Mesenteric fat pad (tissue), 1 donor: ENCODE results near the gene CDHR5. TPM values are rescaled to one million over a fixed set of nuclear protein-coding genes. Genes with fewer than 3 reads are reported as not detected.
"Not testable (repeated sequence)": the region's sequence is repeated elsewhere in the genome, so short reads cannot be mapped to it uniquely, and the experiment has no call there.

ENCODE experiments used
- DNase-seq: peaks from one replicate; pipeline ENCODE4 v3.0.0-alpha.2; 2020; ENCODE audit warnings: low spot score
- long read RNA-seq: library from polyadenylated mRNA; unstranded; transcript quantifications from one replicate; pipeline ENCODE4 v2.0.0, GENCODE V29; 2020
- total RNA-seq: library from RNA; stranded (reverse); fragmentation: NEBNext Ultra II Directional; extraction: Animal tissue kit (Norgen Biotek cat#: 25700); gene quantifications from one replicate; pipeline ENCODE4 v1.2.1, GENCODE V29; 2021
- donor health status: DM: yes; HTN: yes; CAD: no.

The CDHR5 gene, protein sequence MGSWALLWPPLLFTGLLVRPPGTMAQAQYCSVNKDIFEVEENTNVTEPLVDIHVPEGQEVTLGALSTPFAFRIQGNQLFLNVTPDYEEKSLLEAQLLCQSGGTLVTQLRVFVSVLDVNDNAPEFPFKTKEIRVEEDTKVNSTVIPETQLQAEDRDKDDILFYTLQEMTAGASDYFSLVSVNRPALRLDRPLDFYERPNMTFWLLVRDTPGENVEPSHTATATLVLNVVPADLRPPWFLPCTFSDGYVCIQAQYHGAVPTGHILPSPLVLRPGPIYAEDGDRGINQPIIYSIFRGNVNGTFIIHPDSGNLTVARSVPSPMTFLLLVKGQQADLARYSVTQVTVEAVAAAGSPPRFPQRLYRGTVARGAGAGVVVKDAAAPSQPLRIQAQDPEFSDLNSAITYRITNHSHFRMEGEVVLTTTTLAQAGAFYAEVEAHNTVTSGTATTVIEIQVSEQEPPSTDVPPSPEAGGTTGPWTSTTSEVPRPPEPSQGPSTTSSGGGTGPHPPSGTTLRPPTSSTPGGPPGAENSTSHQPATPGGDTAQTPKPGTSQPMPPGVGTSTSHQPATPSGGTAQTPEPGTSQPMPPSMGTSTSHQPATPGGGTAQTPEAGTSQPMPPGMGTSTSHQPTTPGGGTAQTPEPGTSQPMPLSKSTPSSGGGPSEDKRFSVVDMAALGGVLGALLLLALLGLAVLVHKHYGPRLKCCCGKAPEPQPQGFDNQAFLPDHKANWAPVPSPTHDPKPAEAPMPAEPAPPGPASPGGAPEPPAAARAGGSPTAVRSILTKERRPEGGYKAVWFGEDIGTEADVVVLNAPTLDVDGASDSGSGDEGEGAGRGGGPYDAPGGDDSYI
- total RNA-seq: 1.1 TPM
- long read RNA-seq: 0 reads

DNA sequence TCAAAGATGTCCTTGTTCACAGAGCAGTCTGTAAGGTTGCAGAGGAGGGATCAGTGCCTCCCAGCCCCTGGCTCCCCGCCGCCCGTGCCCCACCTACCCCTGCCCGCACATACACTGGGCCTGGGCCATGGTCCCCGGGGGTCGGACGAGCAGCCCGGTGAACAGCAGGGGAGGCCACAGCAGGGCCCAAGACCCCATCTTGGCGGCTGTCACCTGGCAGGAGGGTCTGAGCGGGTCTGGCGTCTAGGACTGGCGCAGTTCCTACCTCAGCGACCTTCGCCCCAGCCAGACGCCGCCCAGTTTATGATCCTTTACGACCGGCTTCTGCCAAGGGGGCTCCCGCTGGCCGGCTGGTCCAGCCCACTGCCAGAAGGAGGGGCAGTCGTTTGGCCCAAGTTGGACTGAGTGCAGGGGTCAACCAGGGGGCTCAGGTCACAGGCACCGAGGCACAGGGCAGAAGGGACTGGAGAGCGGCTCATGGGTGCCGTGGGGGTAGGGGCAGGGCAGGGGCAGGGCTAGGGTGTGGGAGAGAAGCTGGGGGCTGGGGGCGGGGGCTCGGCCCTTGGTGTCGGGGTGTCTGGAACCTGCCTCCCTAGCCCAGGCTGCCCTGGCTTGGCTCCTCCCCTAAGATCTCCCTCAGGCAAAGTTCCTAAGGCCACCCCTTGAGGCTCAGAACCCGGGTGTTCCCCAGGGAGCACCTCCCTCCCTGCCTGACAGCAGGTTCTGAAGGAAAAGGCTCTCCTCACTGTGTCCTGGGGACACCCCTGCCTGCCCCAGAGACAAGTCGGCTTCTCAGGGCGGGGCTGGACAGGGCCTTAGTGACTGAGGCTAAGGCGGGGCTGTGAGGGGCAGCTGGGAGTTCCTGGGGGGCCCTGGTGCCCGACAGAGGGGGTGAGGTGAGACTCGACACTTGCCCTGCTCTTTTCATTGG lies at the start of gene CDHR5:
Gene CDHR5 (minus strand): TSS at position 251 of the 931 bp plus-strand sequence. CDS start 53 bp downstream, at position 198.
- DNase-seq: no peak

DNA sequence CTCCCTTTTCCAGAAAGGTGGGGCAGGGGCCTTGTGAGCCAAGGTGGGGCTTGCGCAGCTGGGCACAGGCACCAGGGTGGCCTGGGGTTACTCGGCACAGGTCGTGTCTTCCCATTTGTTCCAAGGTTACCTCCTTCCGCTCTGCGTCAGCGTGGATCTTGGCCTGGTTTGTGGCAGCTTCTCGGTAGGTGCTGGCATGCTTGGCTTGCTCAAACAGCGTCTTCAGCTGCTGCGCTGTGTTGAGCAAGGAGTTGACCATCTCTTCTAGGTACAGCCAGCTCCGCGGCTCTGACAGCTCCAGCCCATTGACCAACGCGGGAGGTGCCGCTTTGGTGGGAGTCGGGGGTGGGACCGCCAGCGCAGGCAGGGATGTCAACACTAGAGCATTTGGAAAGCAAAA lies 49.7 kb upstream of the CDHR5 start:
- DNase-seq: no peak

DNA sequence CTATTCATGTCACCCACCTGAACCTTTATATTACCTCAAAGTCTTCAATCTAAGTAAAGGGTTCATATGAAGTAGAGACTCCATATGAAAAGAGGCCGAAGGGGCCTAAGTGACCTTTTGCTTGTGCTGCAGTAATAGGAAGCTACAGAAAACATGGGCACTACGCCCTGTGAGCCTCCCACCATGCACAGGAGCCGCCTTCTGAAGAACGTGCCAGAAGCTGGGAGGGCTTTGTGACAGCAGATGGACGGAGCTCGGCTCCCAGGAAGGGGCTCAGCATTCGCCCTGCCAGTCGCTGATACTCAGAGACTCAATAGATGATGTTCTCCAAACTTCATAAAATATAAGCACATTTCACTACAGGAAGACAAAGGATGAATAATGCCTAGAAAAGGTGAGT lies 49.1 kb upstream of the CDHR5 start:
- DNase-seq: no peak

DNA sequence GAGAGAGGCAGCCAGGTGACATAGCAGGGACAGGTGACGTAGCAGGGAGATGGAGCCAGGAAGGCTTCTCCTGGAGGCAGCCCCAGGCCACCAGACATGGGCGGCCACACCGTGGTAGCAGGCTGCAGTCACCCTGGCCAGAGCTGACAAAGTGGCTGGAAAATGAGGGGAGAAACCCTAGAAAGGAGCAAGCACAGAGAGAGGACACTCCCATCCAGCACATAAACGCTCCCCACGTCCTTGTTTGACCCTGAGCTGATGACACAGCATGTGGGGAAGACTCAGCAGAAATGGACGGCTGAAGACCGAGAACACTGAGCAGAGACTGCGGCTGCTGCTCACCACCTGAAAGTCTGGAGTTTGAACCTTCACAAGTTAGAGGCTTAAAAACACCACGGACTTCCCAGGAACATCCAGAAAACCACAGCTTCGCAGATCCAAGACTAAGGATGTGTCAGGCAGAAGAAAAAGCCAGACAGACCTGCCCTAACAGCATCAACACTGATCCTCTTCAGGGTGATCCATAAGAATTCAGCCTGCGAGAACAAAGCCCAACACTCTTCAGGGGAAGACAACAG lies 41.0 kb upstream of the CDHR5 start:
- DNase-seq: no peak

DNA sequence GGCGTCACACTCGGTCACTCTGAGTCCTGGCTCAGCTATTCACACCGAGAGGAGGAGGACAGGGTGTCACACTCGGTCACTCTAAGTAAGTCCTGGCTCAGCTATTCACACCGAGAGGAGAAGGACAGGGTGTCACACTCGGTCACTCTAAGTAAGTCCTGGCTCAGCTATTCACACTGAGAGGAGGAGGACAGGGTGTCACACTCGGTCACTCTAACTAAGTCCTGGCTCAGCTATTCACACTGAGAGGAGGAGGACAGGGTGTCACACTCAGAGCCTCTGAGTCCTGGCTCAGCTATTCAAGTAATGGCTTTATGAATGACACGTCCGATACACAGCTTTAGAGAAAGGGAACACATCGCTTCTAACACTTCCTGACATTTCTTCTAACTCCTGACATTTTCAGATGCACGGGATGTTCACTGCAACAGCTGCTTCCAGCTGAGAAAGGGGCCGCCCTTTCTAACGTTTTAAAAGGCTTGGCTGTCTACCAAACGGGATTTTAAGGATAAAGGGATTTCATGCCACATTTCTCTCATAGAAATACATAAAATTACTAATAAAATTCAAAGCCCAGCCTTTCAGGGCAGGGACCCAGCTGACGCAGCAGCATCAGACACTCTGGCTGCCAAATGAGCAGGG lies 40.4 kb upstream of the CDHR5 start:
- DNase-seq: no peak

DNA sequence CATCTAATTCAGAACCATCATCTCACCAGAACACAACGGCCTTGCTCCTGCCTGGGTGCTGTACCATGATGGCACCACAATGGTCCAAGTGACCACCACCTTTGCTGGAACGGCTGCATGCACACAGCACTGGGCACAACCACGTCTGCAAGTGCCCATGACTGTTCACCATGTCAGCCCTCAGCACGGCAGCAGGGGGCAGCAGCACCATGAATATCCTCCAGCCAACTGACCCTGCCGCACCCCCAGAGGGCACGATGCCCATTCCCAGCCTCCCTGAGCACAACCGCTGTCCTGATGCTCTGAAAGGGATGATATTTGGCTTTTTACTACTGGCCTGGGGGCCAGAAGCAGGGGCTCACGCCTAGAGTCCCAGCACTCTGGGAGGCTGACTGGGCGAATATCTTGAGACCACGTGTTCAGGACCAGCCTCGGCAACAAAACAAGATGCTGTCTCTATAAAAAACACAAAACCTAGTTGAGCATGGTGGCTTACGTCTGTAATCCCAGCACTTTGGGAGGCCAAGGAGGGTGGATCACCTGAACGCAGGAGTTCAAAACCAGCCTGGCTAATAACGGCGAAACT lies 38.0 kb upstream of the CDHR5 start:
- no peak for DNase-seq

DNA sequence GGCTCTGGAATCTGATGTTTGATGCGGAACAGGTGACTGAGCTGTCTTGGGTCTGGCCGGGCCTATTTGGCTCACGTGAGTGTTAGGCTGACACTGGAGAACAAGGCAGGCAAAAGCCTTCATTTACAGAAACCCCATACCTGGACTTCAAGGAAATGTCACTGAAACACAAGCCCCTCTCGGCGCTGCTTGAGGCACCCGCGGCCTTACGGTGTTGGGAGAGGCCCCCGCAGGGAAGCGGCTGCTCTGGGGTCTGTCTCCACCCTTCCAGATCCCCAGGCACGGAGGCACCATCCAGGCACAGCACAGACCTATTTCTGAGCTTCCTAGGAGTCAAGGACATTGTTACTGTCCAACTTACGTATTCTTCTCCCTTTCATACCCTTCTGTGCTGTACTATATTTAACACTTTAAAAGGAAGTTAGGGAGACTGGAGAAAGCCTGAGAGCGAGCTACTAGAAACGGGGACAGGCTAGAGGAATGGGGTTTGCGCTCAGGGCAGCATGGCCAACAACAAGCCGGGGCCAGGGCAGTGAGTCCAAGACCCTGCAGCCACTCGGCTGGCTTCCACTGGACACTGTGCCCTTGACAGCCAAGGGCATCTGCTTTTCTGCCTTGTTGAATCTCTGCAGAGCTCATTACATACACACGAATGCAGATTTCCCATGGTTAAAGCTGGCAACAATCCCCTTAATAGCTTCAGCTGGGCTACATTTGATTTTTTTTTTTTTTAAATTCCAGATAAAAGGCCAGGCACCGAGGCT lies 36.1 kb upstream of the CDHR5 start:
- no peak for DNase-seq

DNA sequence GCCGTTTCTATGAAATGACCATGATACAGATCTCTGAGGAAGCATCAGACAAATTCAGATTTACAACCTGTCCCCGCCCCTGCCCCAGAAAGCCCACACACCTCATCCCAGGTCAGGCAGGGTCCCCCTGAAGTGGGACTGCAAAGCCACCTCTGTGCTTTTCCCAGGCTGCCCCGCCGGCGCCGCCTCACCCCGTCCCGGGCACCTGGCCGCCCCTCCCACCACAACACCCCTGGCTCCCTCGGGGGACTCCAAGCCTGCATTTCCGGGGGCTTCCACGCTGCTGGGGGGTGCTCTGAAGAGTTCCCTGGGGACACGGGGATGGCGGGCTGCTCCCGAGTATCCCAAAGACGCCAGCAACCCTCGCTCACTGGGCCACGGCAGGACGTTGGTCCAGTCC lies 35.5 kb upstream of the CDHR5 start:
- no peak for DNase-seq

DNA sequence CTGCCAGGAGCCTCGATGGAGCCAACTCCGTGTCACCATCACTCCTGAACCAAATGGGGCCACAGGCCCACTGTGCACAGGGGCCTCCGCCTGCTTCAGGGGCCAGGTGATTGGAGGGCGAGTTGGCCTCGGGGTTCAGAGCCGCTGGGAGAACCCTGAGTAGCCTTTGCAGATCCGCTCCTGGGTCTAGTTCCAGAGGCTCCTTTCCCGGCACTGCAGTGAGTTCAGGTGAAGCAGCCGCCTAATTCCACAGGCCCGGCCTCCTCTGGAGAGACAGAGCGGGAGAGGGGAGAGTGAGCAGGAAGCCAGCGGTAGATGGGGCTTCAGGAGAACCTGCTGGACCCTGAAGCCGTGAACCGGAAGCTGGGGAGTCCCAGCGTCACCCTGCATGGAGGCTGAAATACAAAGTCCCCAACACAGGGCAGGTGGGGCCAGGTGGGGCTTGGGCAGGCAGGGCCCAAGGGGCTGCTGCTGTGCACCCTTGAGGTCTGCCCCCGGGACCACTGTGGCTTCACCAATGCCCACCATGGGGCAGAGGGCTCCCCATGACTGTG lies 34.9 kb upstream of the CDHR5 start:
- DNase-seq: no peak

DNA sequence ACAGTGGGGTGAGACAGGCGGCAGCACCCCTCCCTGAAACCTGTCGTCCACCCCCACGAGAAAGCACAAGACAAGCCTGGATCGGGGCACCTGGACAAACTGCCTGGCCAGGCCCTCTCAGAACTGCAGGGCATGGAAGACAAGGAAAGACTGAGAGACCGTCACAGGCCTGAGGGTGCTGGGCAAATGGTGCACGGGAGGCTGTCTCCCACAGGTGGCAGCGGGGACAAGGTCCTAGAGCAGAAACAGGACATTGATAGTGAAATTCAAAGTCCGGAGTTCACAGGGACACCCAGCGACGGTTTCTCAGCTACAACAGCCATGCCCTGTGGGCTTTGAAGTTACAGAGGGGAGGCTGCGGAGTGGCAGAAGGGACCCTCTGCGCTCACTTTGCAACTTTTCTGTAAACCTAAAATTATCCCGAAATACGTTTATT lies 33.0 kb upstream of the CDHR5 start:
- no peak for DNase-seq

DNA sequence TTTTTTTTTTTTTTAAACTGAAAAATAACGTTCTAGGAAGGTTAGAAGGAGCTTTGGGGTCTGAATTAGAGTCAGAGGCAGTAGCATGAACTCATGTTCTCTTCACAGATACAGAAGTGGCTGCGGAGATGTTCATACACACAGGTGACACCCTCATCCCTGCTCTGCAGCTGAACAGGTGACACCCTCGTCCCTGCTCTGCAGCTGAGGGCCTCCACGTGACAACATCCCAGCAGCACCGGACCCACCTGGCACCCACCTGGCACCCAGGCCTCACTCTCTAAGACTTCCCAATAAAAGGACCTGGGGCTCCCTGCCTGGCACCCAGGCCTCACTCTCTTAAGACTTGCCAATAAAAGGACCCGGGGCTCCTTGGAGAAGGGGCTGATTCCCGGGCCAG lies 32.1 kb upstream of the CDHR5 start:
- no peak for DNase-seq

DNA sequence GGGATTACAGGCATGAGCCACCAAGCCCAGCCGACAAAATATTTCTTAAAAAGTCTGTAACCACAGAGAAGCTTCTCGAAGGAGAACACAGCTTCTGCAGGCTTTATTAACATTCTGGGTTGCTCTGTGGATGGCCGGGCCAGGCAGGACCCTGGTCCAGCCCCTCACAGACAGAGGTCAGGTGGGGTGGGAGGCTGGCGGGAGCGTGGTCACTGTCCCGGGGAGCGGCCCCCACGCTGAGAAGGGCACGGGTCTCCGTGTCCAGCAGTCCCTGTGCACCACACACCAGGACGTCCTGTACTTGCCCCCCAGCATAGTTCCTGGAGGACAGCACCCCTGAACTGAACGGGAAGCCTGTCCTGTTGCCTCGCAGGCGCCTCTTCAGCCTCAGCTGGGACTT lies 31.7 kb upstream of the CDHR5 start:
- no peak for DNase-seq

DNA sequence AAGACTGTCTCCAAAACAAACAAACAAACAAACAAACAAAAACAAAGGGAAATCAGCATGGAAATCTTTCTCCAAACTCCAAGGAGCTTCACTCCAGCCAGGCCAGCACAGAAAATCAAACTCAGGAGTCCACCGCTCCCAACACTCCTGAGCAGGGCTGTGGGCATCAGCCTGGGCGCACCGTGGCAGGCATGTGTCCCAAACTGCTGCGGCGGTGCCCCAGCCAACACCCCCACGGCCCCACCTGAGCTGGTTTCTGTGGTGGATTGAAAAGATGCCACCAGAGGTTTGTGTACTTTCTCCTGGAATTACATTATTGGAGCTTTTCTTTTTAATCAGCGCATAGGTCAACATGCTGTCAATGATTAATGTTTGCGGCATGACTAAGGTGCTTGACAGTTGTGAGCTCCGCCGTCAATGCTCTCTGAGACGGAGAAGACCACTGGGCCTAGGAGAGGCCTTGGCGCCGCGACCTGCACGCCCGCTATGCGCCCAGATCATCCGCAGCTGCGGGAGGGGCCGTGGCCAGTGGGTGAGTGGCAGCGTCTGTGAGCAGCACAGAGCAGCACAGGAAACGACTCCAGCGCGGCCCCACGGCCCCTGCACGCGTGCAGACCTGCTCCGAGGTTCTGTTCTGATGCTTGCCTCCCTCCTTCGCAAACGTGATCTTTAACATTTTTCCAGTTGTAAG lies 30.4 kb upstream of the CDHR5 start:
- DNase-seq: no peak

DNA sequence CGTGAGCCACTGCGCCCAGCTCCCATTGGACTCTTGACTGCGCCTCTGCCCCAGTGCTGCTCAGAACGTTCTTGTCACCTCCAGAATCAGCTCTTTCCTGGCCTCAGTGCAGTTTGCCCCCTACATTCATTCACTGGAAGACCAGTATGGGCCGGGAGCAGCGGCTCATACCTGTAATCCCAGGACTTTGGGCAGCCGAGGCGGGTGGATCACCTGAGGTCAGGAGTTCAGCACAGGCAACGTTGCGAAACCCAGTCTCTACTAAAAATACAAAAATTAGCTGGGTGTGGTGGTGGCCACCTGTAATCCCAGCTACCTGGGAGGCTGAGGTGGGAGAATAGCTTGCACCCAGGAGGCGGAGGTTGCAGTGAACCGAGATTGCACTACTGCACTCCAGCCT lies 29.7 kb upstream of the CDHR5 start:
- DNase-seq: not testable (repeated sequence)

DNA sequence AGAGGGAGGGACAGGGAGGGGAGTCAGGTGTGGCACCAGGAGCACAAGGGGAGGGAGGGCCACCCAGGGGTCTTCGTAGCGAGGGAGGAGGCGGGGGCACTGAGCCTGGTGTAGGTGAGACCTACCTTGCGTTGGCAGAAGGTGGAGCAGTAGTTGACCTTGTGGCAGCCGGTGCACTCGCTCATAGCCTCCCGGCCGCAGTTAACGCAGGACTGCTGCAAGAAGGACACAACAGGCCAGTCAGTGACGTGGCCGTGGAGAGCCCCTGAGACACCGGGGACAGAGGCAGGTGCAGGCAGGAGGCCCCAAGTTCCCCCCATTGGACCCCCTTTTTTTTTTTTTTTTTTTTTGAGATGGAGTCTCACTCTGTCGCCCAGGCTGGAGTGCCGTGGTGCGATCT lies 29.1 kb upstream of the CDHR5 start:
- DNase-seq: no peak

DNA sequence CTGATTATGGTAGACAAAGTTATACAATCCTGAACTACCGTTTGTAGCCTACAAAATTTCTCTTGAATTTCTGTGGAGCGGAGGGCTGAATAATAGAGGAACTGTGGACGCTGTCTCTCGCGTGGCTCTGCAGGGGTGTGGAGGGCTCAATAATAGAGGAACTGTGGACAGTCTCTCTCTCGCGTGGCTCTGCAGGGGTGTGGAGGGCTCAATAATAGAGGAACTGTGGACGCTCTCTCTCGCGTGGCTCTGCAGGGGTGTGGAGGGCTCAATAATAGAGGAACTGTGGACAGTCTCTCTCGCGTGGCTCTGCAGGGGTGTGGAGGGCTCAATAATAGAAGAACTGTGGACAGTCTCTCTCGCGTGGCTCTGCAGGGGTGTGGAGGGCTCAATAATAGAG lies 28.4 kb upstream of the CDHR5 start:
- not testable (repeated sequence) for DNase-seq

DNA sequence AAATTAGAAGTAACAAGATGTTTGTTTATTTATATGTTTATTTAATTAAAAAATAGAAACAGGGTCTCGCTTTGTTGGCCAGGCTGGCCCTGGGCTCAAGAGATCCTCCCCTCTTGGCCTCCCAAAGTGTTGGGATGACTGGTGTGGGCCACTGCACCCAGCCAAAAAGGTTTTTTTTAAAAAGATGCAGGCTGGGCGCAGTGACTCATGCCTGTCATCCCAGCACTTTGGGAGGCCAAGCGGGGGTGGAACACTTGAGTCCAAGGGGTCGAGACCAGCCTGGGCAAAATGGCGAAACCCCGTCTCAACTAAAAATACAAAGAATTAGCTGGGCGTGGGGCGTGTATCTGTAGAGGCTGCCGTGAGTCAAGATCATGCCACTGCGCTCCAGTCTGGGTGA lies 25.7 kb upstream of the CDHR5 start:
- DNase-seq: no peak

DNA sequence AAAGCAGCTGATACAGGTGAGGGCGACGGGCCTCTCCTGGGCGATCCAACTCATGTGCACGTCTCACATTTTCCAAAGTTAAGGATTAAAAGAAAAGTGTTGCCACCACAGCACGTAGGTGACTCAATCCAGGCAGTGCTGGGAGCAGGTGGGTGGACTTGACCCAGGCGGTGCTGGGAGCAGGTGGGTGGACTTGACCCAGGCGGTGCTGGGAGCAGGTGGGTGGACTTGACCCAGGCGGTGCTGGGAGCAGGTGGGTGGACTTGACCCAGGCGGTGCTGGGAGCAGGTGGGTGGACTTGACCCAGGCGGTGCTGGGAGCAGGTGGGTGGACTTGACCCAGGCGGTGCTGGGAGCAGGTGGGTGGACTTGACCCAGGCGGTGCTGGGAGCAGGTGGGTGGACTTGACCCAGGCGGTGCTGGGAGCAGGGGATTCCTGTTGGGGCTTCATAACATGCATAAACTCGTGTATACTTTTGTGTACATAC lies 23.0 kb upstream of the CDHR5 start:
- not testable (repeated sequence) for DNase-seq
